ENCODE results near the gene VEPH1. TPM values are rescaled to one million over a fixed set of nuclear protein-coding genes. Genes with fewer than 3 reads are reported as not detected.

Gene VEPH1
- total and polyA plus RNA-seq, 2 donors (not counting 1 experiment from before 2014, with no cell fraction given) = not detected

- no peak overlapping the region for H3K4me3 ChIP-seq (ENCODE audit: control extremely low read depth in 1 of 5, extremely low read depth in 1 of 5, insufficient read depth in 1 of 5, low read depth in 2 of 5, low read length in 4 of 5)
Observed at GRCh38 chr3:157381606-157382005, 121.6 kb downstream of the VEPH1 start.

GRCh38 chr3:157379525-157380140 lies 123.6 kb downstream of the VEPH1 start:
- no peak overlapping the region for H3K4me3 ChIP-seq (ENCODE audit: control extremely low read depth in 1 of 5, extremely low read depth in 1 of 5, insufficient read depth in 1 of 5, low read depth in 2 of 5, low read length in 4 of 5)
- POLR2A ChIA-PET = no interaction called here
- Mint-ChIP-seq H3K4me3 (no peak overlapping the region), H3K9me3 (ENCODE audit: insufficient read depth) (no peaks in the 10 kb centered on the region), H3K4me1 (no peaks in the 10 kb centered on the region), H3K27me3 (no peaks in the 10 kb centered on the region), H3K27ac (no peak overlapping the region)
- H3K9ac ChIP-seq (ENCODE audit: low read length) = no peak overlapping the region
- ATAC-seq (ENCODE audit: low read depth) = no peak
- H3K9me3 ChIP-seq (ENCODE audit: control extremely low read depth in 1 of 3, control insufficient read depth in 2 of 3, insufficient read depth in 1 of 3, low read length in 2 of 3) = no peaks in the 10 kb centered on the region
- no peak for DNase-seq
- intact Hi-C loops (cut with micrococcal nuclease) = no loop called here
- no CpG with 5 or more reads among the region's 1 CpG for WGBS (ENCODE audit: insufficient coverage)
- H3K27ac ChIP-seq (ENCODE audit: low read length in 2 of 2) = no peak overlapping the region
- no peaks in the 10 kb centered on the region for H3K4me1 ChIP-seq (ENCODE audit: control insufficient read depth in 2 of 2, insufficient read depth in 2 of 2, low read length in 2 of 2)
- no peaks in the 10 kb centered on the region for H4K20me1 ChIP-seq (ENCODE audit: control insufficient read depth, insufficient read depth, low read length, poor library complexity, severe bottlenecking)
- H3K27me3 ChIP-seq (replicated peaks in 1 of 4; ENCODE audit: control extremely low read depth in 1 of 4, control insufficient read depth in 3 of 4, insufficient read depth in 4 of 4, low read length in 3 of 4) = no peaks in the 10 kb centered on the region
- H3K79me2 ChIP-seq (ENCODE audit: control insufficient read depth, insufficient read depth, low read length) = no peaks in the 10 kb centered on the region
- no peak overlapping the region for H3K4me2 ChIP-seq (replicated peaks; ENCODE audit: low read depth, low read length, poor library complexity, severe bottlenecking)
- TF ChIP-seq CTCF (IDR thresholded peaks at IDR 0.05) (no peak), EZH2 (IDR thresholded peaks at IDR 0.05; ENCODE audit: borderline replicate concordance, insufficient read depth, low read depth, low read length, poor library complexity, severe bottlenecking) (no peak)
- no peak overlapping the region for H2AFZ ChIP-seq (ENCODE audit: insufficient read depth, low read depth, low read length, poor library complexity, severe bottlenecking)
- H3K36me3 ChIP-seq (replicated peaks in 1 of 2; ENCODE audit: control extremely low read depth in 1 of 2, control insufficient read depth in 1 of 2, extremely low read depth in 1 of 2, insufficient read depth in 2 of 2, low read length in 1 of 2) = no peaks in the 10 kb centered on the region
- CTCF ChIA-PET = no interaction called here

More at GRCh38 chr3:157381606-157382005, 121.6 kb downstream of the VEPH1 start:
- intact Hi-C loops (cut with micrococcal nuclease) = no loop called here
- CTCF ChIA-PET = no interaction called here
- WGBS (ENCODE audit: insufficient coverage) = 100% methylated on average over 3 of the region's 4 CpGs
- no peaks in the 10 kb centered on the region for H3K27me3 Mint-ChIP-seq
- H3K79me2 ChIP-seq (ENCODE audit: control insufficient read depth, insufficient read depth, low read length) = no peaks in the 10 kb centered on the region
- H3K27ac ChIP-seq (ENCODE audit: low read length in 2 of 2) = no peak overlapping the region
- POLR2A ChIA-PET = no interaction called here
- no peaks in the 10 kb centered on the region for H3K27me3 ChIP-seq (replicated peaks in 1 of 4; ENCODE audit: control extremely low read depth in 1 of 4, control insufficient read depth in 3 of 4, insufficient read depth in 4 of 4, low read length in 3 of 4)
- no peaks in the 10 kb centered on the region for H3K4me1 Mint-ChIP-seq
- TF ChIP-seq EZH2 (IDR thresholded peaks at IDR 0.05; ENCODE audit: borderline replicate concordance, insufficient read depth, low read depth, low read length, poor library complexity, severe bottlenecking) = no peak
- TF ChIP-seq CTCF (IDR thresholded peaks at IDR 0.05) = no peak
- H3K4me2 ChIP-seq (replicated peaks; ENCODE audit: low read depth, low read length, poor library complexity, severe bottlenecking) = no peak overlapping the region
- H3K9me3 ChIP-seq (ENCODE audit: control extremely low read depth in 1 of 3, control insufficient read depth in 2 of 3, insufficient read depth in 1 of 3, low read length in 2 of 3) = no peaks in the 10 kb centered on the region
- H3K36me3 ChIP-seq (replicated peaks in 1 of 2; ENCODE audit: control extremely low read depth in 1 of 2, control insufficient read depth in 1 of 2, extremely low read depth in 1 of 2, insufficient read depth in 2 of 2, low read length in 1 of 2) = no peaks in the 10 kb centered on the region
- no peak overlapping the region for H3K4me3 Mint-ChIP-seq
- H3K9me3 Mint-ChIP-seq (ENCODE audit: insufficient read depth) = no peaks in the 10 kb centered on the region
- ATAC-seq (ENCODE audit: low read depth) (no peak), DNase-seq (no peak)
- H3K9ac ChIP-seq (ENCODE audit: low read length) = no peak overlapping the region
- no peaks in the 10 kb centered on the region for H4K20me1 ChIP-seq (ENCODE audit: control insufficient read depth, insufficient read depth, low read length, poor library complexity, severe bottlenecking)
- H3K27ac Mint-ChIP-seq = no peak overlapping the region
- no peak overlapping the region for H2AFZ ChIP-seq (ENCODE audit: insufficient read depth, low read depth, low read length, poor library complexity, severe bottlenecking)
- no peaks in the 10 kb centered on the region for H3K4me1 ChIP-seq (ENCODE audit: control insufficient read depth in 2 of 2, insufficient read depth in 2 of 2, low read length in 2 of 2)

Measured in B cell (primary cell).